Panc1 (cell line): ENCODE data around the gene UBE2J1.
A peak's percentile ranks its signal among the peaks of the same experiment; 100 is the strongest.

Source experiments
- CTCF ChIP-seq: fragments of 450-650 bp; IDR thresholded peaks from 2 replicates; pipeline ENCODE4 v1.5.1; 2017; ENCODE audit warnings: mild to moderate bottlenecking
- SIN3A ChIP-seq: IDR thresholded peaks from 2 replicates; pipeline ENCODE4 v1.6.1; 2012; ENCODE audit warnings: low read depth, mild to moderate bottlenecking, low read length, moderate library complexity, borderline replicate concordance; ENCODE audit not compliant: insufficient read depth

- peak; percentile 23 for TF ChIP-seq CTCF
- no peak for TF ChIP-seq SIN3A
Measured at GRCh38 chr6:89368999-89369398, 16.5 kb upstream of the UBE2J1 start.
